Activated naive CD8-positive, alpha-beta T cell treated with anti-CD3 and anti-CD28 coated beads, Interleukin-2, amount 50 U/mL, for 16 hours (primary cell): Measurements from ENCODE around the gene SERPINH1.
"Not testable (repeated sequence)": the region's sequence is repeated elsewhere in the genome, so short reads cannot be mapped to it uniquely, and the experiment has no call there.

ENCODE experiments used
- DNase-seq: peaks from one replicate; pipeline ENCODE4 v3.0.0-alpha.2; 2020; ENCODE audit warnings: low read depth, low spot score

Gene SERPINH1

DNA sequence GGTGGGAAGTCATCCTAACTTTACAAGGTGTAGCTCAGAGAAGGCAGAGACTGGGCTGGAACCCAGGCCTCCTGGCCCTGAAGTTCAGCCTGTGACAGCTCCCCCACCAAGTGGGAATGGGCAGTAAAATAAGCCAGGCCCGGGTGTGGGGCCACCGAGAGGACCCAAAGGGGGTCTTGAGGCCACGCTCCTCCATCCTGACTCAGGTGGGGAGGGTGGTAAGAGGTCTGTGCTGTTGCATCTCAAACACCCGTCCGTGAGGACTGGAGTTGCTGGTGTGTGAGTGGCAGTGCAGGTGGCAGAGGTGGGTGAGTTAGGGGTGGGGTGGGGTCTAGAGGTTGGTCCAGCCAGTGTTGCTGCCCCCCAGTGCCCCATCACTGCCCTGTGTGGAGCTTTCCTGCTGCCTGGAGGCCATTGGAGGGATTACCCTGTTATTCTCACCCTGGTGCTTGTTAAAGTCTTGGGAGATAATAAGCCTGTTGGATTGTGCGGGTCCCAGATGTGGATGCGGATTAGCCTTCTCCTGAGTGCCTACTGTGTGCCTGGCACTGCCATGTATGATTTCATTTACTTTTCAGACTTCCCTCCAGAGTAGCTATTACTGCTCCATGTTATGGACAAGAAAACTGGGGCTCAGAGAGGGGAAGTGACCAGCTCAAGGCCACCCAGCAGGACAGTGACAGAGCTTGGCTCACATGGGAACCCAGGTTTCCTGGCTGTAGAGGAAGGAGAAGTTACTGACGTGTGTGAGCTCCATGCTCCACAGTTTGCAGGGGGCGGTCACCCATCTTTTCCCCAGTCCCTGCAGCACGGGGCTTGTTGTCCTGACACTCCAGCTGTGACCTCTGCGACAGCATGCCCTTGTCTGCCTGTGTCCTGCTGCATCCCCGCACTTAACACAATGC is 12.9 kb downstream of the SERPINH1 start:
- DNase-seq = no peak

DNA sequence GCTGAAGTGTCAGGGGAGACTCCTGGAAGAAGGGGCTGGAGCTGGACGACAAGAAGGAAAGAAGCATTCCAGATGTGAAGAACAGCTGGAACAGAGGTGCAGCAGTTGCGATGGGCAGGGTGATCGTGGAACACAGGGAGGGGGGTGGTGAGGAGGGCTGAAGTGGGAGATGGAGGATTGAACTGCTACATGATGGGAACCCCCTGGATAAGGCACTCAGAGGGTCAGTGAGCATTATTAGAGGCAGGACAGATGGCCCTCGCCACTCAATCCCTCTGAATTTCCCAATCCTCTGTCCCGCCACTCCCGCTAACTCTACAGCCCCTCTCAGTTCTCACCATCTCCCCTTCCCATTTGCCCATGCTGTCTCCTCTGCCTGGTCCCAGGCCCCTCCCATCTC is 14.0 kb downstream of the SERPINH1 start:
- no peak for DNase-seq

DNA sequence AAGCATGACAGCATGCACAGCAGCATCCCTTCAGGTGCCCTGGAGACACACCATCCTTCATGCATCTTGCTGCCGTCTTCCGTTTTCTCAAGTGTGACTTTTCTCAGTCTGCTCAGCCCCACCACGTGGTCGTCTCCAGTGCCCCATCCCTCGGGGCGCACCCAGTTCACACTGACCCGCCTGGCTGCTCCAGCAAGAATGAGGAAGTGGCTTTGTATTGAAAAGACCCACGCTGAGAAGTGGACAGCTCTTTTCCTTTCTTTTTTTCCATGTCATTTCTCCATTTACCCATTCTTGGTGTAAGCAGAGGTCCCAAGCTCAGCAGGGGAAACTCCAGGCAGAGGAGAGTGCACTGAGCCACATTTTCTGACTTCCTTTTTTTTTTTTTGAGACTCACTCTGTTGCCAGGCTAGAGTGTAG is 14.5 kb downstream of the SERPINH1 start:
- DNase-seq = no peak

DNA sequence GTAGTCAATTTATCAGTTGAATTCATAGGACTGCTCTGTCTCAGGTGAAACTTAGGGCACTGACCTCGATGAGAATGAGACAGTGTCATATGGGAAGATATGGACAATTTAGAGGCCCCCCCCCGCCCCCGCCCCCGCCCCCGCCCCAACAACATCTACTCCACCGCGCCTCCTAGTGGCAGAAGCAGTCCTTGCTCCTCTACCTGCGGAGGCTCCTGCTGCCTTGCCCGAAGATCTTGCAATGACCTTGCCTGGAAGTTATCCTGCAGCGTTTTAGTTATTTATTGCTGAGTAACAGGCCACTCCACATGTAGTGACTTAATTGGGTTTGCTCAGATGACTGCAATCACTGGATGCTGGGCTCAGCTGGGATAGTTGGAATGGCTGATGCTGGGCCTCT is 15.2 kb downstream of the SERPINH1 start:
- DNase-seq = peak; percentile 34

DNA sequence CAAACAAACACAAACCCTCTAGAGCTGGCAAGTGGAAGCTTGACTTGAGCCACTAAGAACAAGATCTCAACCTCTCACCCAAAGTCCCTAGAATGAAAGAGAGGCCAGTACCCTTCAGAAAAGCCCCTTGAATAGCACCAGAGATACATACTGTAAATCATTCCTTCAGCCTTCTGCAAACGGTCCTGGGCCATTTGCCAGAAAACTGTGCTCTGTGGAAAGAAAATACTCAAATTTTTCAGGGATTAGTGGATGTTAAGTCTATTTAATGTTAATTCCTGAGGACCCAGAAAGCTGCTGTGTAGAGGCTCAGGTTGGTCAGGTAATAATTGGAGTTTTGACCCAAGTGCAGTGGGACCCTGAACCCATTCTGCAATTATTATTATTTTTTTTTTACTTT is 16.9 kb downstream of the SERPINH1 start:
- DNase-seq = no peak

DNA sequence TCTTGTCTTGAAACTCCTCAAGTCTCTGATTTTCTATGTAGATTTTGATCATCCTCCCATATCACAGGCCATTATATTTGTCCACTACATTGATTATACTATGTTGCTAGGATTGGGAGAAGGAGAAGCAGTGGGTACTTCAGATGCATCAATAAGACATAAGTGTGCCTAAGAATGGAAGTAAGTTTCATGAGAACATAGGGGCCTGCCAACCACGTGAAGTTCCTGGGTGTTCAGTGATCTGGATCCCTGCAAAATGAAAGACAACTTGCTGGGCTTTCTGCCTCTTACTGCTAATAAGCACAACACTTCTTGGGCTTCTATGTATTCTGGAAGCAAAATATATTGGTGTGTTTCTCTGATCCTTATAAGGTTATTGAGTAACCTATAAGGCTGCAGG is 17.8 kb downstream of the SERPINH1 start:
- no peak for DNase-seq

DNA sequence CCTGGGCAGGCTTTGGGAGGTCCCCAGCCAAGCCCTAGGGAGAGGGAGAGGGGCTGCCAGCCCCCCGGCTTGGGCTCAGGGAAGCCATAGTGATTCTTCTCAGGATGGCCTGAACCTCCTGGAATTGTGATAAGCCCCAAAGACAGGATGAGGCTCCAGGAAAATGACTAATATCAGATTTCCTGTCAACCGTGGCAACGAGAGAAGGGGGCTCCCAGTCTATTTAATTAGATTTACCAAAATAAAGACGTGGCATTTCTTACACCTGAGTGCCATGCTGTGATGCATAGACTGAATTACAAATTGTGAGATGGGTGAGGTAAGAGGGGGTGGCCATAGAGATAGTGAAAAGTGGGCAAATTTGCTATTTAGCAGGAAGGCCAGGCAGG is 20.4 kb downstream of the SERPINH1 start:
- DNase-seq = no peak

DNA sequence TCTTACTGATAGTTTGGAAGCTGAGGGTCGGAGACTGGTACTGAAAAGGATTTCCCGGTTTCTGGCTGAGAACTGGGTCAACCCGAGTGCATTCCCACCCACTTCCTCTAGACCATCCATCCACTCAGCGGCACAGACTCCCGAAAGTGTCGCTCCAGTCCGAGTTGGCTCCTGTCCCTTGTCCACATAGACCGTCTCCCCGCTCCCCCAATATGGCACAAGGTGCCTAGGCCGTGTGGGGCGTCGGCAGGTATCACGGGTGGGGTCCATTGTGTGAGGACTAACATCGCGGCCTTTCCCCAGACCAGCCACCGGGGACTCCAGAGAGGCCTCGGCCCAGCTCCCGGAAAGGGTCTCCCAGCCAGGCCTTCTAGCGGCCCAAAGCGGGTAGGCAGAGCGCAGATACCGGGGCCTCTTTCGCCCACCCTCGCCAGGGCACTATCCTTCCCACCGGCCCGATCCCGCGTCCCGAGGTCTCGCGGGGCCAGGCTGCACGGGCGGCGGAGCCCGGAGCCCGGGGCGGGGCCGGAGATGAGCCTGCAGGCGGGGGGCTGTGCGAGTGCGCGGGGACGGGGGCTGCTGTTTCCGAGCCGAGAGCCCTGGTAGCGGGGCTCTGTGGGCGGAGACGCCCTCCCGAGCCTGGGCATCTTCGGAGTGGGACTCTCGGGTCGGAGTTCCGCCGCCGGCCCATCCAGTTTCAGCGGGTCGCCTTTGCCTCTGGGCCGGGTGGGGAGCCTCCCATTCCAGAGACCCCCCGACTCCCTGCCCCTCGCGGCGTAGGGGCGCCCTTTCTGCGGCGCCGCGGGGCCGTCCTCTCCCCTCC is 21.1 kb downstream of the SERPINH1 start:
- DNase-seq = peak; percentile 30

DNA sequence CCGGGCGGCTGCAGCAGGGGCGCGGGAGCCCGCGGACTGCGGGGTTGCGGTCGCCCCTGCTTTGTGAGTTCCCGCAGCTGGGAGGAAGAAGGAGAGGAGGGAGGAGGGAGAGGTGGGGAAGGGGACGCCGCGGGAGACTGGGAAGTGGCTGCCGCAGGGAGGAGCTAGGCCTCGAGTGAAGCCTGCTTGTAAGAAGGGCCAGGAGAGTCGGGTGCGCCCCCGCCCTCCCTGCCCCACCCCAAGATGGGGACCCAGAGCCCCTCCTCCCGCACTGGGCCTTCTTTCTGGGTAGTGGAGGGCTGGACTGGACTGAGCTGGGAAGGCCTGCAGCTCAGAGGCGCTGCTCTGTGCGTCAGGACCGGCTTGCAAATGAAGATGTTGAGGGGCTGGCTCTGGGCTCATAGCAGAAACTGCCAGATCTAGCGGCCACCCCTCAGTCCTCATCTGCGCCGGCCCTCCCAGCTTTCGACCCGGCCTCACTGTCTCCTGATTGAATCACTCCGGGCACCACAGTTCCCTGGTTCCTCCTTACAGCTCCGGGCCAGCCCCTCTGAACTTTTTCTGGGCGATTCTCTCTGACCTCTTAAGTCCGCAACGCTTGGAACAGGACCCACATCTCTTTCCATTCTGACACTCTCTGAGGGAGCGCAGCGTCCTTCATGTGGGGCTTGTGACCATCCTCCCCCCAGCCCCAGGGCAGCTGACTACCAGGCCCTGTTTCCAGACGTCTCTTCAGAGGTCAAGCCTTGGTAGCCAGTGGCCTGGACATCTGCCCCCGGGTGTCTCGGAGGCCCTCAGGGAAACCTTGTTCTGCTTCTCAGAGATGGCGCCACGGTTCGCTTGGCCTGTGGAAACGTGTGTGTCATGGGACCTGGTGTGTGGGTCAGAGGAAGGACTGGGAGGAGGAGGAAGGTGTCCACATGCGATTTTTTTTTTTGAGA is 21.9 kb downstream of the SERPINH1 start:
- DNase-seq = no peak

DNA sequence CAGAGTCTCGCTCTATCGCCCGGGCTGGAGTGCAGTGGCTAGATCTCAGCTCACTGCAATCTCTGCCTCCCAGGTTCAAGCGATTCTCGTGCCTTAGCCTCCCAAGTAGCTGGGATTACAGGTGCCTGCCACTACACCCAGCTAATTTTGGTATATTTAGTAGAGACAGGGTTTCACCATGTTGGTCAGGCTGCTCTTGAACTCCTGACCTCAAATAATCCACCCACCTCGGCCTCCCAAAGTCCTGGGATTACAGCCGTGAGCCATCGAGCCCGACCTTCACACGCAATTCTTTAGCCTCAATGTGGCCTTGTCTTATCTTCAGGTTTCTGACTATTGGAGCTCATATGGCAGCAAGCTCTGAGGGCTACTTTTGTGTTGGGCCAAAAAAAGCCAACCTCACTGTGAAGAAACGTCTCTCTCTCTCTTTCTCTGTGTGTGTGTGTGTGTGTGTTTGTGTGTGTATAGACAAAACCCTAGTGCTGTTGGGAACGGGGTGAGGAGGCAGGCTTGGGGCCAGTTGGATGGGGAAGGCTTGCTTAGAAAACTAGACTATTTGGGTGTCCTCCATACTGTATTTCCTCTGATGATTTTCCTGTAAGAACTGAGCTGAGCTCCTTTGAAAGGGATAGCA is 22.7 kb downstream of the SERPINH1 start:
- DNase-seq = not testable (repeated sequence)

DNA sequence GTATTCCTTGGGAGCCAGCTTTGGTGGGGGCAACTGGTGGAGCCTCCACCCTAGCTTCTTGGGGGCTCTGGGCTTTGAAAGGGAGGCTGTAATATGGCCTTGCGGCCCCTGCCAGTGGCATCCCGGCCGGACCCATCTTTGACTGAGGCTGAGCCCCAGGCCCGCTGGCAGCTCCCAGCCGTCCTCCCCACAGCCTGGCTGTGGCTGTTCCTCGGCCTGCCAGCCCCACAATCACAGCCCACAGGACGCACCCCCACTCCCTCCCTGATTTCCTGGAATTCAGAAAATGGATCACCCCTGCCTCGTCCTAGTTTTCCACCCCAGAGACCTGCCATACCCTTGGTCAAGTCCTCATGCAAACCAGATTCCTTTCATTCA is 23.2 kb downstream of the SERPINH1 start:
- no peak for DNase-seq

DNA sequence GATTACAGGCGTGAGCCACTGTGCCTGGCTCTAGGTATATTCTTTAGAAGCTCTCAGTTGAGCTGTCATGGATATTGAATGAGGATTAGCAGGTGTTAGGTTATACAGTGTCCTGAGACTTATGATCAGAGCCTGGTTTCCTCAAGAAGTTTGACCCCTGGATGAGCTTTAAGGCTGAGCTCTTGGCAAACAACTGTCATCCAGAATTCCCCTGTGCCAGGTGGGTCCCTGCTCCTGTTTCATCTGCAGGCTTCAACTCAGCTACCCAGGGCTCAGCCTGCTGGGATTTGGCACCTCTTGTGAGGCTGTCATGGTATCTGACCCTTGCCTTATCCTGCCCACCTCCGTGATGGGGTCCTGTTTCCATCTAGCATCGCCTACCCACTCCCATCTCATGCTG is 24.3 kb downstream of the SERPINH1 start:
- no peak for DNase-seq

DNA sequence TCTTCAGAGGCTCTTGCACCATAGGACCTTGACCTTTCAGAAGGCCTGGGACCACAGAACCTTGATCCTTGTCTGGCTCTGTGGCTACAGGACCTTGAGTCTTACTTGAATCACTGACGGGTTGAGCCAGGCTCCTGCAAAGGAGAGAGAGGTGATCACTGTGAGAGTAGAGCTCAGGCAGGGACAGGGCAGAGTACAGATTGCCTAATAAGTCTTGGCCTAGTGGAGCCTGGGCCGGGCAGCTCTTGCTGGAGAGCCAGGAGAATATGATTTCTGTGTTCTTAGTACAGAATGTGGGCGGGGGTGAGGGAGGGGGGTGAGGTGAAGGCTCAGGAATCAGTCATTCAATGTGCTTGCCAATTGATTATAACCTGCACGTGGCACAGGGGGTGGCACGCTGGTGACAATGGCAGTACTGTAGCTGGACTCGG is 26.0 kb downstream of the SERPINH1 start:
- no peak for DNase-seq

DNA sequence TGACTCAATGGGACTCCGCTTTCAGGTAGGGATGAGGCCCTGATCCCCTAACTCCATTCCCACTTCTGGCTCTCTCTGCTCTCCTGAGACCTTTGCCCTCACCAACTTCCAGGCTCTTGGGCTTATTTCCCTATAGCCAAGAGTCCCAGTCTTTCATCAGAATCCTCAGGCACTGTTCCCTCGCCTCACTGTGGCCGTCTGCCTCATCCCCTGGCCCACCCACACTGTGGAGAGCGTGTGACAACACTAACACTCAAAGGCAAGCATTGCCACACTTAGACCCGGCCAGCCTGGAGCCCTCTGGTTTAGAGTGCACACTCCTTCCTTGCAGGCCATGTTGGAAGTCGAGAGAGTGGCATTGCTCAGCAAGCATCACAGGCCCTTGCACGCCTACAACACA is 27.0 kb downstream of the SERPINH1 start:
- no peak for DNase-seq

DNA sequence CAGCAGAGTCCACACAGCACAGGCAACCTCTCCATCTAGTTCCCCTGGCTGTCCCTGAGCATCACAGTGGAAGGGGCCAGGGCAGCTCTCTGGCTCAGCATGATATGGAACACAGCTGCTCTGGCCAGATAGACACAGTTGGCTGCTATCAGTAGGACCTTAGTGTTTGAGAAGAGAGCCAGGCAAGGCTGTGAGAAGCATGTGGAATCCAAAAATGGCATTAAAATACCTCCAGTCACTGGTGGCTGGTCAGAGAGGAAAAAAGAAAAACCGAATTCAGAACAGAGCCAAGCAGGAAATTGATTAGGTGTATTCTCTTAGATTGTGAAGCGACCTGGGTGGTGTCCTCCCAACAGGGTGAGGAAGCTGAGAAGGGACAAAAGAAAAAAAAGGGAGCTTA is 27.9 kb downstream of the SERPINH1 start:
- DNase-seq = no peak

DNA sequence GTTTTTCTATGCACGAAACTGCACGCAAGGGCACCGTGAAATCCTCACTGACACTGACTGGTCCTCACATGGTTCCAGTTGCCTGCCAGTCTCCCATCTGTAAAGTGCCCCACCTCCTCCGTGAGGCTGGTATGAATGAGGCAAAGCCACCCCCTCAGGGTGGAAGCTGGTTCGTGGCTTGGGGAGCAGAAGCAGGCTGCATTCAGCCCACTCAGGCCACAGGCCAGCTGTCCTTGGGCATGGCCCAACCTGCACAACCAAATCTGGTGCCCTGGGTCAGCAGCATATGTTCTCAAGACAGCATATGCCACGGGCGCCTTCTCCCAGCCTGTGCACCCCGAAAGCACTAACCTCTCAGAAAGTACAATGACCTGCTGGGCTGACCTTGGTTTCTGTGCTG is 29.3 kb downstream of the SERPINH1 start:
- no peak for DNase-seq

DNA sequence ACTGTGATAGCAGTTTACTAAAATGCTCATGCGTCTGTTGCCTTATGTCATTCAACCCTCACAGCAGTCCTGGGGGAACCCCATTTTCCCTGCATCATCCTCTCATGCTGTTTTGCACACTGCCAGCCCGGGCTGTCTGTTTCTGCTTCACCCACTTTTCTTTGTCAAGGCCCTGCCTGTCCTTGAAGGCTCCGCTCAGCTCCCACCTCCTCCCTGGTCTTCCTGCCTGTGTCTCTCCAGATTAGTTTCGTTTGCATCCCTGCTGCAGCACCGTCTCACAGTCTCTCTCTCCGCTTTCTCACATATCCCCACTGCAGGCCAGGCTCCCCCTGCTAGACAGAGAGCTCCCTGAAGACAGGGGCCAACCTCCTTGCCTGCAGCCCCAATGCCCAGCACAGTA is 29.9 kb downstream of the SERPINH1 start:
- DNase-seq = no peak

DNA sequence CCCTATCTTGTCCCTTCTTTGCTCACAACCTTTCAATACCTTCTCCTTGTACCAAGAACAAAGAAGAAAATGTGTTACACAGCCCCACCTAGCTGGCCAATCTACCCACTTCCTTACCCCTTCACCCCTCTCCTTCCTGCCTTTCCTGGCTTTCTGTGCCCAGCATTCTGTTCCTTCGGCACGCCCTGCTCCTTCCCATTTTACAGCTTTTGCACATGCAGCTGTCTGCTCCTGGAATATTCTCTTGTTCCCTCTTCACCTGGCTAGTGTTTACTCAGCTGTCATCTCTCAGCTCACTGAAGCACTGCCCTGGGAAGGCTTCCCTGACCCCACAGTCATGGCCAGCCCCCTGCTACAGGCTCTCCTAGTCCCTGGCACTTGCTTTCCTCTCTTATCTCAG is 30.7 kb downstream of the SERPINH1 start:
- no peak for DNase-seq

DNA sequence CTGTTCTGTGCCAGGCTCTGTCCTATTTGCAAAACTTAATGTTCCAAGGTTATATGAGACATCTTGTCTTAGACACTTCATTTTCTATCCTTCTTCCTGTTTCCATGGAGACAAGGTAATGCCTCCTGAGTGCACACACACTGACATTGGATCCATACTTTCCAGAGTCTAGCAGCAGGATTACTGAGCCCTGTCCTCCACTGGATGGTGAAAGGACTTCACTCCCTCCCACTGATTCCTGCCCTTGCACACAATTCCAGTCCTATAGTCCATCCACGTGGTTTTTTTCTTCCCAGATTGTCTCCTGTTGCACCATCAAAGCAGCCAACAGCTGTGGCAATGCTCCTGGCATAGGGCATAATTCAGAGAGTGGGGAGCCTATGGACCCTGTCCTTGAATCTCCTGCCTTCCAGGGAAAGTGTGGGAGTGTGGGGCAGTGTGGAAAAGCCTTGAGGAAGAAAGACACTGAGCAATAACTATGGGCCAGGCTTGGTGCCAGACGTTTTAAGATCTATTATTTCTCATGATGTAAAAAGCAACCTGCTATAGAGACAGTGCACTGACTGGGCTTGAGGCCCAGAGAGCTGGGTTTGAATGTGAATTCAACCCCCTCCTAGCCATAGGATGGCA is 31.3 kb downstream of the SERPINH1 start:
- no peak for DNase-seq

DNA sequence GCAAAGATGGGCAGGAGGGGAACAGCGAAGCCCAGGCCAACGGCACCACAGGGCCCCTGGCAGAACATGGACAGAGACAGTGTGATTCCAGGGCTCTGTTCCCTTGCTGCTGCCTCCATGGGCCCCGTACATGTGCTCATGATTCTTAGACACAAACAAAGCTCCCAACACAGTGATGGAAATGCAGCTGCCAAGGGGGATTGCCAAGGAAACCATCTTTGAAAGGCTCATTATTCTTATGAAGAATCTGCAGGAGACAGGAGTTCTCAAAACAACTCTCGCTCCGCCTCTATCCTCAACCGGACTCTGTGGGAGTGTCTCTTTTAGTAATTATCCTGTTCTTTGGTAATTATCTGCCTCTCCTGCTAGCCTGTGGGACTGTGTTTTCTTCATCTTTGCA is 32.2 kb downstream of the SERPINH1 start:
- DNase-seq = no peak

DNA sequence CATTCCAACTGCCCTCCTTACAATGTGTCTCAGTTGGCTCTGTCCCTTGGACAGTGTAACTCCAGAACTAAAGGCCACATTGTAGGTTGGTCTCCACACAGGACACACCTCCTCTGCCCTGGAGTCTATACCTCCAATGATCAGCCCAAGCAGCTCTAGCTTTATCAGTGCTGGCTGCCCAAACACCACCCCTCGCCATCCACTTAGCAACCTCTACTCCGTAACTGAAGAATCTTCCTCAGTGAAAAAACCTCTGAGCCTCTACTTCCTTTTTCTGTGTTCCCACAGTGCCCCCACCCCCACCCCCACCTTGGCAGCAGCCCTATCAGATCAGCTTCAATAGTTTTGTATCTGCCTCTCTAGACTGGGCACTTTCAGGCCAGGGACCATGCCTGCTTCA is 33.4 kb downstream of the SERPINH1 start:
- no peak for DNase-seq
